ENCODE measurements around the gene ERBB2. TPM values are rescaled to one million over a fixed set of nuclear protein-coding genes. Genes with fewer than 3 reads are reported as not detected.
"Not testable (repeated sequence)": the region's sequence is repeated elsewhere in the genome, so short reads cannot be mapped to it uniquely, and the experiment has no call there.

The ERBB2 gene
- total RNA-seq, 1 donor from 2014 or later: 21.9 TPM

- DNase-seq (ENCODE audit: low spot score): peak; percentile 43
Measured at GRCh38 chr17:39757931-39758873, 58.3 kb downstream of the ERBB2 start.

- peak; percentile 45 for DNase-seq (ENCODE audit: low spot score)
Measured at GRCh38 chr17:39759204-39759603, 59.3 kb downstream of the ERBB2 start.

- DNase-seq (ENCODE audit: low spot score): peak; percentile 51
Measured at GRCh38 chr17:39761861-39762496, 62.1 kb downstream of the ERBB2 start.

GRCh38 chr17:39763051-39763820 is 63.4 kb downstream of the ERBB2 start:
- DNase-seq (ENCODE audit: low spot score): no peak

- DNase-seq (ENCODE audit: low spot score): not testable (repeated sequence)
Measured at GRCh38 chr17:39764171-39764570, 64.3 kb downstream of the ERBB2 start.

- DNase-seq (ENCODE audit: low spot score): no peak
Measured at GRCh38 chr17:39765175-39765574, 65.3 kb downstream of the ERBB2 start.

- no peak for DNase-seq (ENCODE audit: low spot score)
Measured at GRCh38 chr17:39765766-39766165, 65.9 kb downstream of the ERBB2 start.

GRCh38 chr17:39767147-39767546 is 67.3 kb downstream of the ERBB2 start:
- no peak for DNase-seq (ENCODE audit: low spot score)

GRCh38 chr17:39769974-39770587 is 70.2 kb downstream of the ERBB2 start:
- DNase-seq (ENCODE audit: low spot score): no peak

- no peak for DNase-seq (ENCODE audit: low spot score)
Measured at GRCh38 chr17:39772415-39772814, 72.6 kb downstream of the ERBB2 start.

GRCh38 chr17:39772987-39773934 is 73.4 kb downstream of the ERBB2 start:
- no peak for DNase-seq (ENCODE audit: low spot score)

- no peak for DNase-seq (ENCODE audit: low spot score)
Measured at GRCh38 chr17:39774047-39774446, 74.2 kb downstream of the ERBB2 start.

- DNase-seq (ENCODE audit: low spot score): no peak
Measured at GRCh38 chr17:39775031-39775430, 75.2 kb downstream of the ERBB2 start.

- no peak for DNase-seq (ENCODE audit: low spot score)
Measured at GRCh38 chr17:39776252-39776651, 76.4 kb downstream of the ERBB2 start.

- DNase-seq (ENCODE audit: low spot score): no peak
Measured at GRCh38 chr17:39777534-39778365, 77.9 kb downstream of the ERBB2 start.
